Immature natural killer cell (primary cell): ENCODE data around the gene CTIF. TPM values are rescaled to one million over a fixed set of nuclear protein-coding genes. Genes with fewer than 3 reads are reported as not detected.

Experiments used
- DNase-seq, 3 donors: peaks; one replicate each; pipeline ENCODE4 v3.0.0; 2022; ENCODE audit warnings: mixed read lengths in 1 of 3
- H3K27ac Mint-ChIP-seq, 6 donors: one replicate each; pipeline ENCODE4 v1.8.0; 2020; ENCODE audit warnings: mixed read lengths in 6 of 6, mild to moderate bottlenecking in 5 of 6, inconsistent platforms in 4 of 6, moderate library complexity in 3 of 6
- H3K27me3 Mint-ChIP-seq, 3 donors: one replicate each; pipeline ENCODE4 v1.8.0; 2020 to 2021; ENCODE audit warnings: low read depth in 3 of 3, mild to moderate bottlenecking in 3 of 3, mixed read lengths in 3 of 3, moderate library complexity in 3 of 3, inconsistent platforms in 1 of 3
- H3K36me3 Mint-ChIP-seq, 3 donors: one replicate each; pipeline ENCODE4 v1.8.0; 2020; ENCODE audit warnings: mixed read lengths in 3 of 3, inconsistent platforms in 2 of 3, mild to moderate bottlenecking in 2 of 3
- H3K4me1 Mint-ChIP-seq, 2 donors: one replicate each; pipeline ENCODE4 v1.8.0; 2020; ENCODE audit warnings: inconsistent platforms in 2 of 2, mild to moderate bottlenecking in 2 of 2, mixed read lengths in 2 of 2, moderate library complexity in 1 of 2
- H3K4me3 Mint-ChIP-seq, 5 donors: one replicate each; pipeline ENCODE4 v1.8.0; 2020; ENCODE audit warnings: mild to moderate bottlenecking in 5 of 5, mixed read lengths in 5 of 5, inconsistent platforms in 3 of 5, moderate library complexity in 3 of 5
- H3K9me3 Mint-ChIP-seq, 6 donors: one replicate each; pipeline ENCODE4 v1.8.0; 2020; ENCODE audit warnings: mild to moderate bottlenecking in 6 of 6, mixed read lengths in 6 of 6, inconsistent platforms in 4 of 6, moderate library complexity in 3 of 6
- polyA plus RNA-seq, 3 donors: library from polyadenylated mRNA; unstranded; fragments of 300-500 nt; fragmentation: Illumina TruSeq; gene quantifications; one replicate each; pipeline ENCODE4 v1.2.3, GENCODE V29; 2021

CTIF gene
- polyA plus RNA-seq, 3 donors from 2014 or later: 0.28 to 1.2 TPM; not detected in 1

DNA sequence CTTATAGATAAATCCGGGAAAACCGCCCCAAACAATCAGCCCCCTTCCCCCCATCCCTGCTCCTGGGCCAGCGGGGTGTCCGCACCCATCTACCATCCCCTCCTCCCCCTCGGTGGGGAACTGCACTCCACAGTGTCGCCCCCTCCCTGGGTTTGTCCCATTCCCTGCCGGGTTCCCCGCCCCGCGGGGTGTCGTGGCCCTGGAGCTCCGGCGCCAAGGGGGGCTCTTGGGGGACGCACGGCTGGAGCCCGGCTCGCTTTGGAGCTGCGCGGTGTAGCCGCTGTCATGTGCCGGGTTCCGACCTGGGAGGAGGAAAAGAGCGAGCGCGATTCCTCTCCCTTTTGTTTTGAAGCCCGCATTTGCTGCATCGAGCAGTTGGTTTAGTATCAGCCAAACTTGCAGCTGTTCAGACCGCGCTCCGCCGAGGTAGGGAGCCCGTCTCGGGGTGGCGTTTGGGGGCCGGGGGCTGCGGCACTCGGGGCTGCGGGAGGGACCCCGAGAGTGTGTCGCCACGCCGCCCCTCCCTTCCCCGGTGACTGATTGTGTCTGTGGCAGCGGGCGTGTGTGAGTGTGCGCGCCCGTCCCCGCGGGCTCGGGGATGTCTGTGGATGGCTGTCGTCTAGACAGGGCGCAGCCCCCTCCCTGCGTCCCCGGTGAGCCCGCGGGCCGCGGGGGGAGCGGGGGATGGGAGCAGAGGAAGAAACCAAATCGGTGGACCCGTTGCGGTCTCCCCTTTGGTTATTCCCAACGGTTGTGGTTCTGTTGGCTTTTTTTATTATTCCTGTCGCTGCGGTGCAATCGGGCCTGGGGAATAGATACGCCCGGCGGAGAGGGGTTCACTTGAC, 797 bp downstream of the CTIF start:
- peaks cover 0 to 9% of the 10 kb centered on the region in 2 donors for H3K4me1 Mint-ChIP-seq
- H3K27ac Mint-ChIP-seq: no peak overlapping the region
- H3K4me3 Mint-ChIP-seq: peak overlapping the region; percentile 86 to 93 (median 91)
- peaks cover 2 to 12% (median 3%) of the 10 kb centered on the region in 3 donors for H3K27me3 Mint-ChIP-seq
- peak; percentile 14 to 24 (median 21) for DNase-seq
- no peaks in the 10 kb centered on the region for H3K9me3 Mint-ChIP-seq
- H3K36me3 Mint-ChIP-seq: no peaks in the 10 kb centered on the region

DNA sequence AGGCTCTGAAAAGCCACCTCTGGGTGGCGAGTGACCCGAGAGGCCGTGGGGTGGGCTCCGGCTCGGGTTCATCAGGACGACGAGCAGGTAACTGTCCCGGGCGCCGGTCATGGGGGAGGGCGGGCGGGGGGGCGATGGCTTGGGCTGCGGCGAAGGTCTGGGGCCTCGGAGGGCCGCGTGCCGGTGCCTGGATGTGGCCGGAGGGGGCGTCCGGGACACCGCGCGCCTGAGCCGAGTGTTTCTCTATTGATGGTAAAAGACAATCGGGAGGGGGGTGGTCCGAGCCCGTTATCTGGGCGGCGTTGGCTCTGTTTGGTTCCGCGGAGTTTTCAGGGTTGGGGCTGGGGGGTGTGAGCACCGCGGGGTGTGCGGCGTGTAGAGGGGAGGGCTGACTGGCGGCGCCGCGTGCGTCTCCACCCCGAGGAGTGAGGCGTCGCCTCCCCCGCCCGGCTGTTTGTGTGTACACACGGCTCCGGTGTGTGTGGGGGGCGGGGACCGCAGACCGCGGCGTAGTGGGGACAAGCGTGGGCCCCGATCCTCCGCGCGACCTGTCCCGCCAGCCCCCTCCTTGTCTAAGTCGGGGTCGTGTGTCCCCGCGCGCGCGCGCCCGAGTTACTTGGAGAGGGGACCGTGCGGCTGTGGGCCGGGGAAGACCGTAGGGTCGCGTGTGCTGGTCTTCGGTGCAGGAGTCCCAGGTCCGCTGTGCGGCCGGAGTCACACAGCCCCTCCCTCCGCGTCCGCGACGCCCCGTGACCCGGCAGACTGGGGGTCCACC, 1.6 kb downstream of the CTIF start:
- peak; percentile 28 to 38 (median 36) for DNase-seq
- Mint-ChIP-seq H3K27me3 (peaks cover 0 to 9% (median 3%) of the 10 kb centered on the region in 3 donors), H3K27ac (no peak overlapping the region), H3K36me3 (no peaks in the 10 kb centered on the region), H3K9me3 (no peaks in the 10 kb centered on the region), H3K4me1 (peaks cover 0 to 9% of the 10 kb centered on the region in 2 donors), H3K4me3 (peak overlapping the region; percentile 86 to 93 (median 91))

- peaks cover 0 to 11% (median 3%) of the 10 kb centered on the region in 3 donors for H3K27me3 Mint-ChIP-seq
- H3K27ac Mint-ChIP-seq: no peak overlapping the region
- peak overlapping the region; percentile 43 to 93 (median 90) for H3K4me3 Mint-ChIP-seq
- H3K9me3 Mint-ChIP-seq: no peaks in the 10 kb centered on the region
- H3K4me1 Mint-ChIP-seq: peaks cover 0 to 9% of the 10 kb centered on the region in 2 donors
- DNase-seq: peak; percentile 23 to 31 (median 28)
- H3K36me3 Mint-ChIP-seq: no peaks in the 10 kb centered on the region
Measured at GRCh38 chr18:48541026-48541746, 2.4 kb downstream of the CTIF start.

DNA sequence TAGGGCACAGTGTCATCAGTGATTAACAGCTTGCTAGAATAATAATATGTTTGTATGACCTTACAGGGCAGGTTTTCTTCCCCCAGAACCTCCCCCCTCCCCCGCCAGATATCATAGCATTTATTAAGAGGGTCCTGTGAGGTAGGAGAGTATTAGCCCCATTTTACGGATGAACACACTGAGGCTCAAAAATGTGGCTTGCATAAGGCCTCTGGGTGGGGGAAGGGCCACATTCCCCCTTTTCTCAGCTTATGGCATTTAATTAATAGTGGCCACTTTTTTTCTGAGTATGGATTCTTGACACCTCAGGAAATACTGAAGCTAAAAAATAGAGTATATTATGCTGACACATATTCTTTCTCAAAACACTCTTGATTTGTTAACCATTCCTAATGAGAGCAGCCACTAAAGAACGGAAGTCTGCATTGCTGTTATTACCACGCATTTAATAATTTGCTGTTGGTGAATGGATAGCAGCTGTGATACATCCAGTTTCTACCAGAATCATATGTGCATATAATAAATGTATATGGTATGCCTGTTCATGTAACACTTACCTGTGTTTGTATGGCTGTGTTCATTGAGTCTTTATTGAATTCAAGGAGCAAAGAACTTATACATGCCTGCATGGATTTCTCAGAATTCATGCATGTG, 3.0 kb downstream of the CTIF start:
- H3K27me3 Mint-ChIP-seq: peaks cover 0 to 11% (median 3%) of the 10 kb centered on the region in 3 donors

GRCh38 chr18:48542513-48543181, 3.8 kb downstream of the CTIF start:
- no peak overlapping the region for H3K27ac Mint-ChIP-seq
- H3K4me3 Mint-ChIP-seq: peak overlapping the region in 2 of 5 donors; percentile 3 to 34

More for the DNA sequence above, 3.0 kb downstream of the CTIF start:
- DNase-seq: no peak
- Mint-ChIP-seq H3K36me3 (no peaks in the 10 kb centered on the region), H3K9me3 (no peaks in the 10 kb centered on the region), H3K4me3 (peak overlapping the region; percentile 43 to 91 (median 86)), H3K4me1 (peaks cover 0 to 9% of the 10 kb centered on the region in 2 donors), H3K27ac (no peak overlapping the region)

GRCh38 chr18:48543228-48543627, 4.4 kb downstream of the CTIF start:
- Mint-ChIP-seq H3K4me1 (peaks cover 0 to 9% of the 10 kb centered on the region in 2 donors), H3K27ac (no peak overlapping the region), H3K27me3 (peaks cover 0 to 11% (median 3%) of the 10 kb centered on the region in 3 donors), H3K4me3 (peak overlapping the region in 1 of 5 donors; percentile 3), H3K9me3 (no peaks in the 10 kb centered on the region), H3K36me3 (no peaks in the 10 kb centered on the region)
- no peak for DNase-seq

More at GRCh38 chr18:48542513-48543181, 3.8 kb downstream of the CTIF start:
- no peak for DNase-seq
- H3K4me1 Mint-ChIP-seq: peaks cover 0 to 9% of the 10 kb centered on the region in 2 donors
- no peaks in the 10 kb centered on the region for H3K36me3 Mint-ChIP-seq
- H3K9me3 Mint-ChIP-seq: no peaks in the 10 kb centered on the region
- H3K27me3 Mint-ChIP-seq: peaks cover 0 to 11% (median 3%) of the 10 kb centered on the region in 3 donors

- H3K4me3 Mint-ChIP-seq: no peak overlapping the region
- no peak overlapping the region for H3K27ac Mint-ChIP-seq
- H3K36me3 Mint-ChIP-seq: no peaks in the 10 kb centered on the region
- H3K27me3 Mint-ChIP-seq: peaks cover 0 to 13% (median 3%) of the 10 kb centered on the region in 3 donors
- peaks cover 0 to 6% of the 10 kb centered on the region in 2 donors for H3K4me1 Mint-ChIP-seq
- DNase-seq: no peak
- H3K9me3 Mint-ChIP-seq: no peaks in the 10 kb centered on the region
Measured at GRCh38 chr18:48544116-48544515, 5.3 kb downstream of the CTIF start.

DNA sequence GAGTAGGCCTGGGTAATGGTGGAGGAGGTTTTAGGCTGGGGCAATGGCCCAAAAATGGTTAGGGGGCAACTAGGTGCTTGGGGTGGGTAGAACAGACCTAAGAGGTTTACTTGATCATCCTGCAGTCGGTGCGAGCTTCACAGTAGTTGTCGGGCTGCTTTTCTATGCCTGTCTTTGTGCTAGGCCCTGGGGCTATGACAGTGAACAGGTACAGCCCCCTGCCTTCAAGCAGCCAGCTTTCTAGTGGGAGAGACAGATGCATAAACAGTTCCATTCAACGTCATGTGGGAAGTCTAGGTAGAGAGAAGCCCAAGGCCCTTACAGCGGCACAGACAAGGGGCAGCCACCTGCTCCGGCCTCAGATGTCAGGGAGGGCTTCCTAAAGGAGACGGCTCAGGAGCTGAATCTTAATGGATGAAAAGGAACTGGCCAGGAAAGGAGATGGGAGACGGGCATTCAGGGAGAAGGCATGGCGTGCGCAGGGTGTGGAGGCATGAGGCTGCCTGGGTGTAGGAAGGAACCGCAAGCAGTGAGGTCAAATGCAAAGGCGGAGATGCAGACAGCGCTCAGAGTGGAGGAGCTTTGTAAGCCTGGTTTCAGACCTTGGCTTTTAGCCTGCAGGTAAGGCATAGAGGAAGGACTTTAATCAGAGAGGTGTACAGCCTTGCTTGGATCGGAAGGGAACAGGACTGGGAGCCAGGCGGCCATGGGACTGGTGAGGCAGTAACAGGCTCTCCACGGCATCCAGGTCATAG, 6.0 kb downstream of the CTIF start:
- Mint-ChIP-seq H3K27ac (no peak overlapping the region), H3K4me3 (no peak overlapping the region), H3K36me3 (no peaks in the 10 kb centered on the region), H3K27me3 (peaks cover 0 to 15% (median 3%) of the 10 kb centered on the region in 3 donors), H3K9me3 (no peaks in the 10 kb centered on the region), H3K4me1 (peaks cover 0 to 6% of the 10 kb centered on the region in 2 donors)
- DNase-seq: no peak

GRCh38 chr18:48545757-48546321, 7.0 kb downstream of the CTIF start:
- no peaks in the 10 kb centered on the region for H3K9me3 Mint-ChIP-seq
- no peak overlapping the region for H3K4me3 Mint-ChIP-seq
- H3K4me1 Mint-ChIP-seq: peaks cover 0 to 4% of the 10 kb centered on the region in 2 donors
- DNase-seq: no peak
- H3K27me3 Mint-ChIP-seq: peaks cover 0 to 15% (median 0%) of the 10 kb centered on the region in 3 donors
- no peaks in the 10 kb centered on the region for H3K36me3 Mint-ChIP-seq
- H3K27ac Mint-ChIP-seq: no peak overlapping the region

- H3K4me1 Mint-ChIP-seq: peaks cover 0 to 3% of the 10 kb centered on the region in 2 donors
- DNase-seq: no peak
- no peak overlapping the region for H3K27ac Mint-ChIP-seq
- H3K9me3 Mint-ChIP-seq: no peaks in the 10 kb centered on the region
- H3K4me3 Mint-ChIP-seq: no peak overlapping the region
- H3K27me3 Mint-ChIP-seq: peaks cover 0 to 15% (median 0%) of the 10 kb centered on the region in 3 donors
- no peaks in the 10 kb centered on the region for H3K36me3 Mint-ChIP-seq
Measured at GRCh38 chr18:48546396-48546795, 7.6 kb downstream of the CTIF start.

DNA sequence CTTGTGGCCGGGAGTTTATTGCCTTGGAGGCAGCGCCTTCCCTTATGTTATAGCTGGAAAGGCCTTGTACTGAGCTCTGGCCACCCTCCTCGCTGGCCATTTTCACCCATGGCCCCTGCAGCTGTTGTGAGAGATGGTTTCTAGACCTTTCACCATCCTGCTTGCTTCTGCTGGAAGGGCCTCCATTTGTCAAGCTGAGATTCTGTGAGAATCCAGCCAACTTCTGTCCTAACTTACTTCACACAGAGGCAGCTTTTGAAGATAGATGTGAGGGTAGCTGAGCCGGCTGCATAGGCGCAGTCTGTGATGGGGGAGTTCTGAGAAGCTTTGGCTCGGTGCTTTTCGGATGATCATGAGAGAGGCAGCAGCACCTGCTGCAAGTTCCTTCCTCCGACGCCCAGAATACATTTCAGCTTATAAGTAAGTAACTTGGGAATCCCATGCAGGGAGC, 8.7 kb downstream of the CTIF start:
- Mint-ChIP-seq H3K4me3 (no peak overlapping the region), H3K27me3 (peaks cover 0 to 10% (median 0%) of the 10 kb centered on the region in 3 donors), H3K27ac (no peak overlapping the region), H3K4me1 (no peaks in the 10 kb centered on the region), H3K36me3 (no peaks in the 10 kb centered on the region), H3K9me3 (no peaks in the 10 kb centered on the region)
- no peak for DNase-seq
